Epithelial cell of esophagus (primary cell): ENCODE results near the gene ERCC6L2.

ENCODE experiments used
- DNase-seq: peaks from one replicate; pipeline ENCODE4 v3.0.0; 2010; ENCODE audit warnings: low read depth
- H3K4me3 ChIP-seq: 2 replicates; pipeline ENCODE4 v1.5.1; 2011; ENCODE audit warnings: mild to moderate bottlenecking, low read length, control low read depth
- TF ChIP-seq, protein P1 (sequence below): IDR thresholded peaks from 2 replicates; pipeline ENCODE4 v1.5.1; 2011; ENCODE audit warnings: low read depth, mild to moderate bottlenecking, low read length, control low read depth, inconsistent platforms; ENCODE audit not compliant: insufficient read depth; ENCODE audit errors: missing control alignments

Gene ERCC6L2

DNA sequence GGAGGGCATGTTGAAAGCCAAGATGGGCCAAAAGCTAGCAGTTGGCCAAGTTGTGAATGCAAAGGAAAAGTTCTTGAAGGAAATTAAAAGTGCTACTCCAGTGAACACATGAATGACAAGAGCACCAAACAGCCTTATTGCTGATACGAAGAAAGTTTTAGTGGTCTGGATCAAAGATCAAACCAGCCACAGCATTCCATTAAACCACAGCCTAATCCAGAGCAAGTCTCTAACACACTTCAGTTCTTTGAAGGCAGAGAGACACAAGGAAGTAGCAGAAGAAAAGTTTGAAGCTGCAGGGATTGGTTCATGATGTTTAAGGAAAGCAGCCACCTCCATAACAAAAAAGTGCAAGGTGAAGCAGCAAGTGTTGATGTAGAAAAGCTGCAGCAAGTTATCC is 71.6 kb downstream of the ERCC6L2 start:
- no peak for DNase-seq
- TF ChIP-seq, protein P1, sequence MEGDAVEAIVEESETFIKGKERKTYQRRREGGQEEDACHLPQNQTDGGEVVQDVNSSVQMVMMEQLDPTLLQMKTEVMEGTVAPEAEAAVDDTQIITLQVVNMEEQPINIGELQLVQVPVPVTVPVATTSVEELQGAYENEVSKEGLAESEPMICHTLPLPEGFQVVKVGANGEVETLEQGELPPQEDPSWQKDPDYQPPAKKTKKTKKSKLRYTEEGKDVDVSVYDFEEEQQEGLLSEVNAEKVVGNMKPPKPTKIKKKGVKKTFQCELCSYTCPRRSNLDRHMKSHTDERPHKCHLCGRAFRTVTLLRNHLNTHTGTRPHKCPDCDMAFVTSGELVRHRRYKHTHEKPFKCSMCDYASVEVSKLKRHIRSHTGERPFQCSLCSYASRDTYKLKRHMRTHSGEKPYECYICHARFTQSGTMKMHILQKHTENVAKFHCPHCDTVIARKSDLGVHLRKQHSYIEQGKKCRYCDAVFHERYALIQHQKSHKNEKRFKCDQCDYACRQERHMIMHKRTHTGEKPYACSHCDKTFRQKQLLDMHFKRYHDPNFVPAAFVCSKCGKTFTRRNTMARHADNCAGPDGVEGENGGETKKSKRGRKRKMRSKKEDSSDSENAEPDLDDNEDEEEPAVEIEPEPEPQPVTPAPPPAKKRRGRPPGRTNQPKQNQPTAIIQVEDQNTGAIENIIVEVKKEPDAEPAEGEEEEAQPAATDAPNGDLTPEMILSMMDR = no peak
- no peak overlapping the region for H3K4me3 ChIP-seq

DNA sequence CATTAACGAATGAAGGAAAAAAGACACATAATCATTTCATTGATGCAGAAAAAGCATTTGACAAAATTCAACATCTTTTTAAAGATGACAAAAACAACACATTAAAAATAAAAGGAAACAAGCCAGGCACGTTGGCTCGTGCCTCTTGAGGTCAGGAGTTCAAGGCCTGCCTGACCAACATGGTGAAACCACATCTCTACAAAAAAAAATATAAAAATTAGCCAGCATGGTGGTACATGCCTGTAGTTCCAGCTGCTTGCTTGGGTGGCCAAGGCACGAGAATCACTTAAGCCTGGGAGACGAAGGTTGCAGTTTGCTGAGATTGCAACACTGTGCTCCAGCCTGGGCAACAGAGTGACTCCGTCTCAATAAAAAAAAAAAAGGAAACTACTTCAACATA is 77.0 kb downstream of the ERCC6L2 start:
- no peak overlapping the region for H3K4me3 ChIP-seq
- TF ChIP-seq, protein P1 = no peak
- DNase-seq = no peak

DNA sequence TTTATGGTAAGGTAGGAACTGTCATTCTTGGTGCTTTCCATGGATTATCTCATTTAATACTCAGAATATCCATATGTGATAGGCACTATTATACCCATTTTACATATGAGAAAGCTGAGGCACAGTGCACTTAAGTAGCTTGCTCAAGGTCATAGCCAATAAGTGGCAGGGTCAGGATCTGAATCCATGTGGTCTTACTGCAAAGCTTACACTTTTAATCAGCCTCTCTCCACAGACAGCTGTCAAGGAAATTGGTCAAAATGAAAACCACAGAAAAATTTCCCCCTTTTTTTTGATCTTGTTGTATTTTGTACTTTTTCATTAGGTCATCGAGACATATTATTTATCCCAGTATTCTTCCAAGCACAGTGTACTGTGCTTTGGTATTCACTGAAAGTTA is 78.5 kb downstream of the ERCC6L2 start:
- DNase-seq = no peak
- TF ChIP-seq, protein P1 = no peak

DNA sequence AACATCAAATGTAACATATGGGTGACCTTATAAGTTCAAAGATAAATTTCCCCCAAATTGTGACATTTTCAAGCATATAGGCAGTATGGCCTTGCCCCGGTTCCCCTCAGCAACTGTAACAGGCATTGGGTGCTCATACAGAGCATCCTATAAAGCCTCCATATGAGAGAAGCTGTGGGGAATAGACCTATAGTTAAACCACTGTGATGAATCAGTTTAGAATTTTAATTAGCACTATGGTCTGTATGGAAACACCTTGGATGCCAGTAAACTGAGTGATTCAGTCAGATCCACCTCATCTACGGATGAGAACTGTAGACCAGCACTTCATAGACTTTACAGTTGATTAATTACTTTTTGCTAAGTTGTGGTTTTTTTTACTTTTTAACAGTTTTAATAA is 79.4 kb downstream of the ERCC6L2 start:
- TF ChIP-seq, protein P1 = no peak
- no peak for DNase-seq
- no peak overlapping the region for H3K4me3 ChIP-seq

More for the DNA sequence above, 78.5 kb downstream of the ERCC6L2 start:
- no peak overlapping the region for H3K4me3 ChIP-seq

DNA sequence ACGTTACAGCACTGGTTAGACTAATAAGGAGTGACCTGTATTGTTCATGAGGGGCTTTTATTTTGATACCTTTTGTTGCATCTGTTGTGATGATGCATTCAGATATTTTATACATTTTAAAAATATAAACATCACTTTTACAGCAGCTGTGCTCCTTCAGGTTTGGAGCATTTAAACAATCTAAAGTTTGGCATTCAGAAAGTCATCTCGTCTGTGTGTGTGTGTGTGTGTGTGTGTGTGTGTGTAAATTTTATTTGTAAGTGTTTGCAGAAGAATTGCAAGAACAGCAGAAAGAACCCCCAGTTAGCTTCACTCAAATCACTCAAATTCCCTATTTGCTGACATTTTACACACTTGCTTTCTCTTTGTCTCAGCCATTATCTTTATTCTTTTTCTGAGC is 87.4 kb downstream of the ERCC6L2 start:
- no peak overlapping the region for H3K4me3 ChIP-seq
- TF ChIP-seq, protein P1 = no peak
- DNase-seq = no peak

DNA sequence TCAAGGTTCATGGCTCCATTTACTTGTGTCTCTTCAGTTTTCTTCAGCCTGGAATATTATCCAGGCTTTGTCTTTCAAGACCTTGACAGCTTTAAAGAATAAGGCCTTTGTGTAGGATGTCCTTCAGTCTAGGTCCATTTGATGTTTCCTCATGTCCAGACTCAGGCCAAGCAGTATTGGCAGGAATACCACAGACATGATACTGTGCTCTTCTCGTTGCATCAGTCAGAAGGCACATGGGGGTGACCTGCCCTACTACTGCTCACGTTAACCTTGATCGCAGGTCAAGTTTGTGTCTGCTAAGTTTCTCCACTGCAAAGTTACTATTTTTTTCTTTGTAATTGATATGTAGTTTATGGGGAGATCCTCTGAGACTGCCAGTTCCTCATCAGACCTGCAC is 88.2 kb downstream of the ERCC6L2 start:
- H3K4me3 ChIP-seq = no peak overlapping the region
- DNase-seq = no peak
- TF ChIP-seq, protein P1 = no peak

DNA sequence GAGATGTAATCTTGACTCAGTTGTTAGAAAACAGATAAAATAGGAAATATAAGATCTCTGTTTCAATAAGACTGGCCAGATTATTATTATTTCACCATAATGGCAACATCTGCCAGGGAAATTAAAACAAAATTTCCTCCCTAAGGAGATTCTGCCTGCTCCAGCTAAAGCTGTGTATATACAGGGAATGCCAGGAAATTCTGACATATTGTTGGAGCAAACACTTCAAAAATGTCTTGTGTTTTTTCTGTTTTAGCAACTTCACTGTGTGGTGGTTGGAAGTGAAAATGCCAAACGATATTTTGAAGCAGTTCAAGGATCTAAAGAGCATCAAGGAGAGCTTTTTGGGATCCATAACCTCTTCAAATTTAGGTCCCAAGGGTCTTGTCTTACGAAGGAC is 90.8 kb downstream of the ERCC6L2 start:
- TF ChIP-seq, protein P1 = no peak
- DNase-seq = no peak
- H3K4me3 ChIP-seq = no peak overlapping the region
